HCT116 (cell line): ENCODE results near the gene ACOX3. TPM values are rescaled to one million over a fixed set of nuclear protein-coding genes. Genes with fewer than 3 reads are reported as not detected.
"Not testable (repeated sequence)": the region's sequence is repeated elsewhere in the genome, so short reads cannot be mapped to it uniquely, and the experiment has no call there.

Source experiments
- ATAC-seq: fragments of 200-7000 bp; cut with Tn5 transposase; 2 replicates; pipeline ENCODE4 v1.9.1; 2020; ENCODE audit warnings: mild to moderate bottlenecking, moderate library complexity
- BruUV-seq: library from RNA; stranded (reverse); fragments of 400-500 nt; replicated peaks from 2 replicates; lab custom pipeline; 2021; lab: Mats Ljungman, UMichigan
- CTCF ChIA-PET: fragments of 300-600 bp; sonication (Branson Sonifier 250); formaldehyde crosslinking; loops from one replicate; lab custom pipeline; 2021; ENCODE audit warnings: antibody characterized with exemption; lab: Charles Lee
- POLR2A ChIA-PET: fragments of 300-600, 350-600 bp; sonication (Branson Sonifier 250); formaldehyde crosslinking; loops from one replicate; lab custom pipeline; 2021; ENCODE audit warnings: antibody characterized with exemption; lab: Charles Lee
- RAD21 ChIA-PET, 2 experiments: fragments of 300-600 bp; sonication (Branson Sonifier 250); formaldehyde crosslinking; loops; one replicate each; lab custom pipeline; 2023; ENCODE audit warnings: low total read pairs in 2 of 2; ENCODE audit not compliant: uncharacterized antibody in 2 of 2, unreplicated experiment in 2 of 2, low non-redundant PET in 1 of 2; lab: Charles Lee
- DNase-seq: peaks from one replicate; pipeline ENCODE4 v3.0.0-alpha.2; 2010; ENCODE audit warnings: low read depth, low spot score
- H2AFZ ChIP-seq: fragments of 200-600 bp; shearing (Covaris generic), sonication (generic); 2 replicates; pipeline ENCODE4 v1.6.1; 2017; ENCODE audit warnings: low read depth, mixed run types, mixed read lengths, antibody characterized with exemption, low read length; ENCODE audit not compliant: poor library complexity, severe bottlenecking
- H3K27ac ChIP-seq: 2 replicates; pipeline ENCODE4 v1.5.1; 2012; ENCODE audit warnings: low read depth, low read length
- H3K27me3 ChIP-seq: fragments of 200-600 bp; sonication (generic); 2 replicates; pipeline ENCODE4 v1.6.1; 2016; ENCODE audit warnings: mixed run types, low read length, mixed read lengths; ENCODE audit not compliant: insufficient read depth
- H3K36me3 ChIP-seq, 2 experiments: fragments of 200-500 bp in 1 of 2; fragments of 200-600 bp in 1 of 2; sonication (Bioruptor generic) in 1 of 2; sonication (generic) in 1 of 2; 2 replicates each; pipeline versions ENCODE4 v1.5.1 to v1.6.1; 2014 to 2016; ENCODE audit warnings: low read length in 2 of 2, inconsistent platforms in 1 of 2, mixed read lengths in 1 of 2, mixed run types in 1 of 2; ENCODE audit not compliant: insufficient read depth in 2 of 2, control insufficient read depth in 1 of 2
- H3K4me1 ChIP-seq, 2 experiments: fragments of 200-600 bp in 1 of 2; sonication (generic) in 1 of 2; 2 replicates each; pipeline versions ENCODE4 v1.5.1 to v1.6.1; 2012 to 2017; ENCODE audit warnings: low read length in 2 of 2, inconsistent platforms in 1 of 2, mild to moderate bottlenecking in 1 of 2, mixed read lengths in 1 of 2, mixed run types in 1 of 2, moderate library complexity in 1 of 2; ENCODE audit not compliant: insufficient read depth in 2 of 2, control insufficient read depth in 1 of 2
- H3K4me2 ChIP-seq: fragments of 200-600 bp; sonication (generic); 2 replicates; pipeline ENCODE4 v1.6.1; 2017; ENCODE audit warnings: mixed run types, low read length, mixed read lengths
- H3K4me3 ChIP-seq, 2 experiments: fragments of 200-600 bp in 1 of 2; sonication (generic) in 1 of 2; replicated peaks in 1 of 2; 2 replicates each; pipeline ENCODE4 v1.5.1; 2011 to 2016; ENCODE audit warnings: low read length in 2 of 2, control low read depth in 1 of 2, low read depth in 1 of 2, mild to moderate bottlenecking in 1 of 2, mixed read lengths in 1 of 2, mixed run types in 1 of 2
- H3K79me2 ChIP-seq: fragments of 200-600 bp; sonication (generic); 2 replicates; pipeline ENCODE4 v1.6.1; 2017; ENCODE audit warnings: mild to moderate bottlenecking, mixed run types, low read length, moderate library complexity, mixed read lengths; ENCODE audit not compliant: insufficient read depth
- H3K9ac ChIP-seq: fragments of 200-600 bp; sonication (generic); 2 replicates; pipeline ENCODE4 v1.6.1; 2016; ENCODE audit warnings: low read length, mixed read lengths
- H3K9me2 ChIP-seq: fragments of 200-600 bp; sonication (generic), shearing (Covaris generic); 2 replicates; pipeline ENCODE4 v1.6.1; 2017; ENCODE audit warnings: mixed run types, mild to moderate bottlenecking, moderate library complexity; ENCODE audit not compliant: insufficient read depth
- H3K9me3 ChIP-seq, 2 experiments: fragments of 200-500 bp in 1 of 2; fragments of 200-600 bp in 1 of 2; sonication (Bioruptor generic) in 1 of 2; sonication (generic) in 1 of 2; 2 replicates each; pipeline ENCODE4 v1.6.1; 2014 to 2017; ENCODE audit warnings: low read length in 2 of 2, mixed read lengths in 2 of 2, inconsistent platforms in 1 of 2, low read depth in 1 of 2, mild to moderate bottlenecking in 1 of 2, mixed run types in 1 of 2, moderate library complexity in 1 of 2; ENCODE audit not compliant: control insufficient read depth in 1 of 2, insufficient read depth in 1 of 2
- H4K20me1 ChIP-seq: fragments of 200-600 bp; sonication (generic), shearing (Covaris generic); 2 replicates; pipeline ENCODE4 v1.6.1; 2017; ENCODE audit warnings: mixed run types, mild to moderate bottlenecking, moderate library complexity; ENCODE audit not compliant: insufficient read depth
- CBX3 ChIP-seq: IDR thresholded peaks from 2 replicates; pipeline ENCODE4 v1.6.1; 2012; ENCODE audit warnings: low read depth
- CEBPB ChIP-seq: IDR thresholded peaks from 2 replicates; pipeline ENCODE4 v1.6.1; 2012; ENCODE audit warnings: low read depth
- EGR1 ChIP-seq: IDR thresholded peaks from 2 replicates; pipeline ENCODE4 v1.6.1; 2012; ENCODE audit warnings: low read depth
- EZH2phosphoT487 ChIP-seq: fragments of 200-600 bp; IDR thresholded peaks from 2 replicates; pipeline ENCODE4 v1.6.1; 2018; ENCODE audit warnings: antibody characterized with exemption, borderline replicate concordance
- JUND ChIP-seq: IDR thresholded peaks from 2 replicates; pipeline ENCODE4 v1.6.1; 2012
- POLR2AphosphoS5 ChIP-seq: IDR thresholded peaks from 2 replicates; pipeline ENCODE4 v1.6.1; 2011; ENCODE audit warnings: mild to moderate bottlenecking, low read depth, low read length, moderate library complexity
- SP1 ChIP-seq: IDR thresholded peaks from 2 replicates; pipeline ENCODE4 v1.6.1; 2012; ENCODE audit warnings: low read depth
- YY1 ChIP-seq: IDR thresholded peaks from 2 replicates; pipeline ENCODE4 v1.6.1; 2011; ENCODE audit warnings: low read length, low read depth, moderate library complexity, mild to moderate bottlenecking; ENCODE audit not compliant: insufficient replicate concordance; ENCODE audit errors: extremely low read depth
- intact Hi-C: fragments of 100-400 bp; cut with micrococcal nuclease; formaldehyde crosslinking; loops from 2 replicates; pipeline ENCODE4 v1.10.0; 2022
- total RNA-seq: library from RNA; stranded (reverse); gene quantifications from one replicate; pipeline ENCODE4 v1.2.1, GENCODE V29; 2021; ENCODE audit not compliant: unreplicated experiment
- TF ChIP-seq, protein P1 (sequence below), 3 experiments: fragments of 200-600 bp in 1 of 3; sonication (generic) in 1 of 3; IDR thresholded peaks in 2 of 3; conservative IDR thresholded peaks in 1 of 3; 2 replicates each; pipeline ENCODE4 v1.5.1; 2012 to 2017; ENCODE audit warnings: low read depth in 2 of 3, low read length in 2 of 3, antibody characterized with exemption in 1 of 3, borderline replicate concordance in 1 of 3, control low read depth in 1 of 3, mild to moderate bottlenecking in 1 of 3, mixed read lengths in 1 of 3, mixed run types in 1 of 3, moderate library complexity in 1 of 3; ENCODE audit not compliant: insufficient read depth in 1 of 3
- TF ChIP-seq, protein P2 (sequence below): IDR thresholded peaks from 2 replicates; pipeline ENCODE4 v1.6.1; 2012

The ACOX3 gene
- total RNA-seq, 1 experiment from 2014 or later, result 16.9 TPM

DNA sequence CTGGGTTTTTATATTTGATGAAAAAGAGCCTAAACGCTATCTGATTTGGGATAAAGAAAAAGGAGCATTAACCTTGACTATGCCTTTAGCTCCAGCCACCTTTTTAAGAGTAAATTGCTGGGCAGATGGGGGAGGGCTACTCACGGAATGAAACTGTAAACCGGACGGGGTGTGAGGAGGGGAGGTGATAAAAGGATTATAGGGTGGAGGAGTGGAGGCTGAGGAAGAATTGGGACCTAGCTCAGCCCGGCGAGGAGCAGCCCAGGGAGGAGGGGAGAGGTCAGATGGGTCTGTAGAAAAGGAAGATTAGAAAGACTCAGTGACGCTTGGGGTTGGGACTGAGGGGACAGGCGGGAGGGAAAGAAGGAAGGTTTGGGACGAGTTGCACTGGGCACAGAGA lies 46.1 kb upstream of the ACOX3 start:
- H3K4me3 ChIP-seq, H3K4me2 ChIP-seq, BruUV-seq, H3K79me2 ChIP-seq, H4K20me1 ChIP-seq, H3K27me3 ChIP-seq, H2AFZ ChIP-seq, H3K9me3 ChIP-seq, H3K36me3 ChIP-seq, RAD21 ChIA-PET, H3K27ac ChIP-seq, DNase-seq, ATAC-seq, H3K9me2 ChIP-seq, H3K9ac ChIP-seq, POLR2A ChIA-PET, intact Hi-C loops, CTCF ChIA-PET, H3K4me1 ChIP-seq: not testable (repeated sequence)

DNA sequence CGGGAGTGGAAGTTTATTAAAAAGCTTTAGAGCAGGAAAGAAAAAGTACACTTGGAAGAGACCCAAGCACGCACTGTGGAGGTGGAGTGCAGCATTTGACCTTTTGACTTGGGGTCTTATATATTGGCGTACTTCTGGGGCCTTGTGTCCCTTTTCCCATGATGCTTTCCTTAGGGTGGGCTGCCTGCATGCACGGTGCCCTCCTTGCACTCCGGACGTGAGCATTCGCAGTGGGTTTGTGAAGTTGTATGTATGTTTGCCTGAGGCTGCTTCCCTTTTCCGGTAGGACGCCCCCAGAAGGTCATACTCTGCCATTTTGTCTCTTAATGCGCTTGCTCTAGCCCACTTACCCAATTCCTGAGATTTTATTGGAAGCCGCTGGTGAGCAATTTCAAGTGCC lies 39.7 kb upstream of the ACOX3 start:
- Histone ChIP-seq H3K9me3 (no peaks in the 10 kb centered on the region), H3K27ac (no peak overlapping the region), H3K9me2 (no peaks in the 10 kb centered on the region), H2AFZ (no peak overlapping the region), H3K27me3 (no peaks in the 10 kb centered on the region), H3K79me2 (no peaks in the 10 kb centered on the region)
- BruUV-seq, result no TSS peak
- intact Hi-C loops, result no loop called here
- TF ChIP-seq CEBPB, result no peak
- TF ChIP-seq SP1, result no peak
- no peak for TF ChIP-seq CBX3
- TF ChIP-seq YY1, result no peak
- TF ChIP-seq EGR1, result no peak
- TF ChIP-seq JUND, result no peak
- TF ChIP-seq EZH2phosphoT487, result no peak
- no peak for TF ChIP-seq POLR2AphosphoS5
- TF ChIP-seq, protein P1, sequence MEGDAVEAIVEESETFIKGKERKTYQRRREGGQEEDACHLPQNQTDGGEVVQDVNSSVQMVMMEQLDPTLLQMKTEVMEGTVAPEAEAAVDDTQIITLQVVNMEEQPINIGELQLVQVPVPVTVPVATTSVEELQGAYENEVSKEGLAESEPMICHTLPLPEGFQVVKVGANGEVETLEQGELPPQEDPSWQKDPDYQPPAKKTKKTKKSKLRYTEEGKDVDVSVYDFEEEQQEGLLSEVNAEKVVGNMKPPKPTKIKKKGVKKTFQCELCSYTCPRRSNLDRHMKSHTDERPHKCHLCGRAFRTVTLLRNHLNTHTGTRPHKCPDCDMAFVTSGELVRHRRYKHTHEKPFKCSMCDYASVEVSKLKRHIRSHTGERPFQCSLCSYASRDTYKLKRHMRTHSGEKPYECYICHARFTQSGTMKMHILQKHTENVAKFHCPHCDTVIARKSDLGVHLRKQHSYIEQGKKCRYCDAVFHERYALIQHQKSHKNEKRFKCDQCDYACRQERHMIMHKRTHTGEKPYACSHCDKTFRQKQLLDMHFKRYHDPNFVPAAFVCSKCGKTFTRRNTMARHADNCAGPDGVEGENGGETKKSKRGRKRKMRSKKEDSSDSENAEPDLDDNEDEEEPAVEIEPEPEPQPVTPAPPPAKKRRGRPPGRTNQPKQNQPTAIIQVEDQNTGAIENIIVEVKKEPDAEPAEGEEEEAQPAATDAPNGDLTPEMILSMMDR (IDR thresholded peaks at IDR 0.05 in 2 of 3, conservative IDR thresholded peaks at IDR 0.05 in 1 of 3; ENCODE audit: borderline replicate concordance in 1 of 3, insufficient read depth in 1 of 3, low read depth in 2 of 3, low read length in 2 of 3), result no peak
- TF ChIP-seq, protein P2, sequence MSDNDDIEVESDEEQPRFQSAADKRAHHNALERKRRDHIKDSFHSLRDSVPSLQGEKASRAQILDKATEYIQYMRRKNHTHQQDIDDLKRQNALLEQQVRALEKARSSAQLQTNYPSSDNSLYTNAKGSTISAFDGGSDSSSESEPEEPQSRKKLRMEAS, result no peak
- TF ChIP-seq, all 23 proteins: peak for 0
- Histone ChIP-seq H3K9ac (no peak overlapping the region), H3K36me3 (peaks cover 0 to 8% of the 10 kb centered on the region in 2 experiments; a peak in 2 of 4 replicates), H4K20me1 (no peaks in the 10 kb centered on the region), H3K4me1 (no peaks in the 10 kb centered on the region), H3K4me2 (no peak overlapping the region), H3K4me3 (no peak overlapping the region)
- DNase-seq (no peak), ATAC-seq (no peak)
- RAD21 ChIA-PET, result no interaction called here
- POLR2A ChIA-PET, result no interaction called here
- CTCF ChIA-PET, result no interaction called here
